ENCODE measurements around the gene RNU5B-1.

Gene RNU5B-1

GRCh38 chr15:65277015-65277414 lies 27.5 kb upstream of the RNU5B-1 start:
- TF ChIP-seq CTCF (IDR thresholded peaks at IDR 0.05; ENCODE audit: low read depth, low read length): no peak
- DNase-seq (ENCODE audit: extremely low read depth, low read depth): no peak

DNA sequence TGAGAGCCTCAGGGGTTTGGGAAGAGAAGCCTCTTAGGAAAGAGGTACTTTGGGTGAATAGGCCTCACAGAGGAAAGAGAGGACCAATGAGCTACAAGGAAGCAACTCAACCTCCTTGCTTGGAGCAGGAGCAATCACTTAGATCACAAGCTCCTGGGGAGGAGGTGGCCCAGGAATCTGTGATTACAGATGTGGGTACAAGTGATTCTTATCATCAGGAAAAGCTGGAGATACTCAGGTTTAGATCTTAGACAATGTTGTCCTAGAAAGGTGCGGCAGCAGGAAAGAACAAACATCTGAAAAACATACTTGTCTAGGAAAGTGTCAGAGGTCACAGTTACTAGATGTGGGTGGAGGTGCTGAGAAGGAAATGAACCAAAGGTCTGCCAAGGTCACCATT lies 26.0 kb upstream of the RNU5B-1 start:
- DNase-seq (ENCODE audit: extremely low read depth, low read depth): no peak
- TF ChIP-seq CTCF (IDR thresholded peaks at IDR 0.05; ENCODE audit: low read depth, low read length): no peak

DNA sequence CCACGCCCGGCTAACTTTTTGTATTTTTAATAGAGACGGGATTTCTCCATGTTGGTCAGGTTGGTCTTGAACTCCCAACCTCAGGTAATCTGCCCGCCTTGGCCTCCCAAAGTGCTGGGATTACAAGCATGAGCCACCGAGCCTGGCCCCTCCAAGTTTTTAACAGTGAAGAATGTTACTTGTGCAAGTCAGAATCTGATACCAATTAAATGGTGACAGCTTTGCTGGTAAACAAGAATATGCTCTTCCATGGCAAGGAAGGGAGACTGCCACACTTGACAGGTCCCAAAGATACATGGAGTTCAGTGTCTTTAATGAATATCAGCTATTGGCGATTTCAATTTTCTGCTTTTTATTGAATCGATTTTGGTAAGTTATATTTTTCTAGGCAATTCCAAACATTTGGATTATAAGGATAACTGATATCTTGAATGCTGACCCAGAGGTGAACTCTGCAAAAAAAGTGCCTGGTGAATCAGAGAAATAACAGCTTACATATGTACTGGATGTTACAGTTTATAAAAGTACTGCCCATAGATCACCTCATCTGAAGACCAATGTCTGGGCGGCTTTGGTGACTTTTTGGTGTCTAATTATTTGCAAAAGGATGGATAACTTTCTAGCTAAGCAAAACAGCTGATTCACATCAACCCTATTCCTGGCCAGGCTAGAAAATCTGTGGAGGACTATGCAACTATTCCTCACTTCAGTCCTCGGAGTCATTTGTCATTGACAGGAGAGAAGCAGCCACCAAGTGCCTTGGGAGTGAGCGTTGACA lies 19.0 kb upstream of the RNU5B-1 start:
- no peak for DNase-seq (ENCODE audit: extremely low read depth, low read depth)
- TF ChIP-seq CTCF (IDR thresholded peaks at IDR 0.05; ENCODE audit: low read depth, low read length): no peak

GRCh38 chr15:65286069-65286703 lies 18.3 kb upstream of the RNU5B-1 start:
- no peak for TF ChIP-seq CTCF (IDR thresholded peaks at IDR 0.05; ENCODE audit: low read depth, low read length)
- DNase-seq (ENCODE audit: extremely low read depth, low read depth): no peak

DNA sequence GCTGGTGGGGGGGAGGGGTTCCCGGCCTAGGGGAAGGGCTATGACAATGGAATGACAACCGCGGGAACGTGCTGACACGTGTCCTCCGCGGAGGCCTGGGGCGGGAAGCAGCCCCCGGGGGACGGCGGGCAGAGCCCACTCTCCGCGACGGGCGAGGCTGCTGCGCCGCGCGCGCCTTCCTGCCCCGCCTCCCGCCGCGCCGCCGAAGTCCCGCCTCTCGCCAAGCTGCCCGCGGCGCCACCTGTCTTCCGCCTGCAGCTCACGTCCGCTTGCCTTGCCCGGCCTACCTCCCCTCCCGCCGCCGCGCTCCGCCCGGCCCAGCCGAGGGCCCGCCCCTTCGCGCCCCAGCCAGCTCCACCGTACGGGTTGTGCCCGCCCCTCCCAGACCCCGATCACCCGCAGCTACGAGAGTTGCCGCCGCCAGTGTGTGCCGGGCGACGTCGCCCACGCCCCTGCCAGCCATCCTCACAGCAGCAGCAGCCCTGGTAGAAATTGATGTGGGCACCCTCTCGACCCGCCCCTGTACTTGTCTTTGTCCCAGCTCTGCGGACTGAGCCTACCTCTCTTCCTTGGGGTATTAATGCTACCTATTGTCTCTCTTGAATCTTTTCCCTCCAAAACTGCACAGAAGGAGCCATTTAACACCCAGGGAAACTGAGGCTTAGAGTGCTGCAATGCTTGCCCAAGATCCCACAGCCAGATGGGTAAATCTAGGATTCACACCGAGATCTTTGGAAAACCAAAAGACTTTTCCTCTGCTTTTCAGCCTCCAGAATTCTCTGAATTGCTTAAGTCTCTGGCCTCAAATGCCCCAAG lies 17.6 kb upstream of the RNU5B-1 start, which contains the start of gene PARP16:
PARP16 (minus strand) TSS at position 180 of the 816 bp plus-strand sequence. CDS start 457 bp downstream, outside the sequence.
- no peak for DNase-seq (ENCODE audit: extremely low read depth, low read depth)
- peak; percentile 25 for TF ChIP-seq CTCF (IDR thresholded peaks at IDR 0.05; ENCODE audit: low read depth, low read length)

- DNase-seq (ENCODE audit: extremely low read depth, low read depth): no peak
- no peak for TF ChIP-seq CTCF (IDR thresholded peaks at IDR 0.05; ENCODE audit: low read depth, low read length)
Observed at GRCh38 chr15:65287520-65287855, 17.0 kb upstream of the RNU5B-1 start.

Data from AG09319 (cell line).